HCT116 (cell line): Measurements from ENCODE around the gene GAMT. TPM values are rescaled to one million over a fixed set of nuclear protein-coding genes. Genes with fewer than 3 reads are reported as not detected.

Source experiments
- ATAC-seq: fragments of 200-7000 bp; cut with Tn5 transposase; 2 replicates; pipeline ENCODE4 v1.9.1; 2020; ENCODE audit warnings: mild to moderate bottlenecking, moderate library complexity
- BruUV-seq: library from RNA; stranded (reverse); fragments of 400-500 nt; replicated peaks from 2 replicates; lab custom pipeline; 2021; lab: Mats Ljungman, UMichigan
- CTCF ChIA-PET: fragments of 300-600 bp; sonication (Branson Sonifier 250); formaldehyde crosslinking; loops from one replicate; lab custom pipeline; 2021; ENCODE audit warnings: antibody characterized with exemption; lab: Charles Lee
- POLR2A ChIA-PET: fragments of 300-600, 350-600 bp; sonication (Branson Sonifier 250); formaldehyde crosslinking; loops from one replicate; lab custom pipeline; 2021; ENCODE audit warnings: antibody characterized with exemption; lab: Charles Lee
- RAD21 ChIA-PET, 2 experiments: fragments of 300-600 bp; sonication (Branson Sonifier 250); formaldehyde crosslinking; loops; one replicate each; lab custom pipeline; 2023; ENCODE audit warnings: low total read pairs in 2 of 2; ENCODE audit not compliant: uncharacterized antibody in 2 of 2, unreplicated experiment in 2 of 2, low non-redundant PET in 1 of 2; lab: Charles Lee
- DNase-seq: peaks from one replicate; pipeline ENCODE4 v3.0.0-alpha.2; 2010; ENCODE audit warnings: low read depth, low spot score
- H2AFZ ChIP-seq: fragments of 200-600 bp; shearing (Covaris generic), sonication (generic); 2 replicates; pipeline ENCODE4 v1.6.1; 2017; ENCODE audit warnings: low read depth, mixed run types, mixed read lengths, antibody characterized with exemption, low read length; ENCODE audit not compliant: poor library complexity, severe bottlenecking
- H3K27ac ChIP-seq: 2 replicates; pipeline ENCODE4 v1.5.1; 2012; ENCODE audit warnings: low read depth, low read length
- H3K27me3 ChIP-seq: fragments of 200-600 bp; sonication (generic); 2 replicates; pipeline ENCODE4 v1.6.1; 2016; ENCODE audit warnings: mixed run types, low read length, mixed read lengths; ENCODE audit not compliant: insufficient read depth
- H3K36me3 ChIP-seq, 2 experiments: fragments of 200-500 bp in 1 of 2; fragments of 200-600 bp in 1 of 2; sonication (Bioruptor generic) in 1 of 2; sonication (generic) in 1 of 2; 2 replicates each; pipeline versions ENCODE4 v1.5.1 to v1.6.1; 2014 to 2016; ENCODE audit warnings: low read length in 2 of 2, inconsistent platforms in 1 of 2, mixed read lengths in 1 of 2, mixed run types in 1 of 2; ENCODE audit not compliant: insufficient read depth in 2 of 2, control insufficient read depth in 1 of 2
- H3K4me1 ChIP-seq, 2 experiments: fragments of 200-600 bp in 1 of 2; sonication (generic) in 1 of 2; 2 replicates each; pipeline versions ENCODE4 v1.5.1 to v1.6.1; 2012 to 2017; ENCODE audit warnings: low read length in 2 of 2, inconsistent platforms in 1 of 2, mild to moderate bottlenecking in 1 of 2, mixed read lengths in 1 of 2, mixed run types in 1 of 2, moderate library complexity in 1 of 2; ENCODE audit not compliant: insufficient read depth in 2 of 2, control insufficient read depth in 1 of 2
- H3K4me2 ChIP-seq: fragments of 200-600 bp; sonication (generic); 2 replicates; pipeline ENCODE4 v1.6.1; 2017; ENCODE audit warnings: mixed run types, low read length, mixed read lengths
- H3K4me3 ChIP-seq, 2 experiments: fragments of 200-600 bp in 1 of 2; sonication (generic) in 1 of 2; replicated peaks in 1 of 2; 2 replicates each; pipeline ENCODE4 v1.5.1; 2011 to 2016; ENCODE audit warnings: low read length in 2 of 2, control low read depth in 1 of 2, low read depth in 1 of 2, mild to moderate bottlenecking in 1 of 2, mixed read lengths in 1 of 2, mixed run types in 1 of 2
- H3K79me2 ChIP-seq: fragments of 200-600 bp; sonication (generic); 2 replicates; pipeline ENCODE4 v1.6.1; 2017; ENCODE audit warnings: mild to moderate bottlenecking, mixed run types, low read length, moderate library complexity, mixed read lengths; ENCODE audit not compliant: insufficient read depth
- H3K9ac ChIP-seq: fragments of 200-600 bp; sonication (generic); 2 replicates; pipeline ENCODE4 v1.6.1; 2016; ENCODE audit warnings: low read length, mixed read lengths
- H3K9me2 ChIP-seq: fragments of 200-600 bp; sonication (generic), shearing (Covaris generic); 2 replicates; pipeline ENCODE4 v1.6.1; 2017; ENCODE audit warnings: mixed run types, mild to moderate bottlenecking, moderate library complexity; ENCODE audit not compliant: insufficient read depth
- H3K9me3 ChIP-seq, 2 experiments: fragments of 200-500 bp in 1 of 2; fragments of 200-600 bp in 1 of 2; sonication (Bioruptor generic) in 1 of 2; sonication (generic) in 1 of 2; 2 replicates each; pipeline ENCODE4 v1.6.1; 2014 to 2017; ENCODE audit warnings: low read length in 2 of 2, mixed read lengths in 2 of 2, inconsistent platforms in 1 of 2, low read depth in 1 of 2, mild to moderate bottlenecking in 1 of 2, mixed run types in 1 of 2, moderate library complexity in 1 of 2; ENCODE audit not compliant: control insufficient read depth in 1 of 2, insufficient read depth in 1 of 2
- H4K20me1 ChIP-seq: fragments of 200-600 bp; sonication (generic), shearing (Covaris generic); 2 replicates; pipeline ENCODE4 v1.6.1; 2017; ENCODE audit warnings: mixed run types, mild to moderate bottlenecking, moderate library complexity; ENCODE audit not compliant: insufficient read depth
- ATF3 ChIP-seq: IDR thresholded peaks from 2 replicates; pipeline ENCODE4 v1.6.1; 2012
- CBX3 ChIP-seq: IDR thresholded peaks from 2 replicates; pipeline ENCODE4 v1.6.1; 2012; ENCODE audit warnings: low read depth
- FOSL1 ChIP-seq: IDR thresholded peaks from 2 replicates; pipeline ENCODE4 v1.6.1; 2012; ENCODE audit warnings: low read depth
- JUND ChIP-seq: IDR thresholded peaks from 2 replicates; pipeline ENCODE4 v1.6.1; 2012
- SIN3A ChIP-seq: IDR thresholded peaks from 2 replicates; pipeline ENCODE4 v1.6.1; 2012; ENCODE audit warnings: low read depth
- ZBTB33 ChIP-seq: IDR thresholded peaks from 2 replicates; pipeline ENCODE4 v1.6.1; 2011; ENCODE audit warnings: mild to moderate bottlenecking, low read length, moderate library complexity; ENCODE audit not compliant: insufficient replicate concordance; ENCODE audit errors: extremely low read depth
- ZFX ChIP-seq: fragments of 450-650 bp; IDR thresholded peaks from 2 replicates; pipeline ENCODE4 v1.6.1; 2017
- ZNF274 ChIP-seq: fragments of 200-500 bp; sonication (Bioruptor generic); IDR thresholded peaks from 2 replicates; pipeline ENCODE4 v1.6.1; 2014; ENCODE audit warnings: mild to moderate bottlenecking, low read depth, low read length, inconsistent platforms
- intact Hi-C: fragments of 100-400 bp; cut with micrococcal nuclease; formaldehyde crosslinking; loops from 2 replicates; pipeline ENCODE4 v1.10.0; 2022
- total RNA-seq: library from RNA; stranded (reverse); gene quantifications from one replicate; pipeline ENCODE4 v1.2.1, GENCODE V29; 2021; ENCODE audit not compliant: unreplicated experiment

Gene GAMT
- total RNA-seq, 1 experiment from 2014 or later: 102 TPM

DNA sequence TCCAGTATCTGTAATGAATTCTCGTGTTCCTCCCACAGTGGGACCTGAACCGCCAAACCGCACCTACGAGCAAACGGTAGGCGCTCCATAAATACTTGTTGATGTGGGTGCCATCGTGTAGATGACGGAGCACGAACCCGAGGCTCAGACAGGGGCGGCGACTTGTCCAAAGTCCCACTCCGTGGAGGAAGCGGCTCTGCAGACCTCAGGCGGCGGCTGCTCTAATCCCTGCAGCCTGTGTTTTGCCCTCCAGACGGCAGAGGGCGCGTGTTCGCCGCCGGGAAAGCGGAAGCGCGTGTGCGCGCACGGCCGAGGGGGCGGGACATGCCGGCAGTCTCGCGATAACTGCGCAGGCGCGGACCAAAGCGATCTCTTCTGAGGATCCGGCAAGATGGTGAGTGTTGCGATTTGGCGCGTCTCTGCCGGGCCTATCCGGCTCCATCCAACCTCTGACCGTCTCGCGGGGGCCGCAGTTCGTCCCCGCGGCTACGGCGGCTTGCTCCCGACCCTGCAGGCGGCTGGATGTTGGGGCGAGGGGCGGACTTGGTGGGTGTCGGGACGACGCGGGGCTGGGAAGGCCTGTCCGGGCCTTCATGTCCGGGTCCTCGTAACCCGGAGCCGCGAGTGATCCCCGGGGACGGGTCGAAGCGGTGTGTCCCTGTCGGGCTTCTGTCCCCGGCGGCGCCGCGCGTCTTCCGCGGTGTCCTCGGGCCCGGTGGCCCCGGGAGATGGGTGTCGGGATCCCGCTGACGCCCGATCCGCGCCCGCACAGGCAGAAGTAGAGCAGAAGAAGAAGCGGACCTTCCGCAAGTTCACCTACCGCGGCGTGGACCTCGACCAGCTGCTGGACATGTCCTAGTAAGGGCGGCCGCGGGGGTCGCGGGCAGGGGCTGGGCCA is 36.9 kb upstream of the GAMT start, which contains the start of gene RPS15 (continued):
- TF ChIP-seq ZBTB33: peak; percentile 97
- TF ChIP-seq CBX3: peak; percentile 96
- TF ChIP-seq JUND: no peak; the same call in 1 of the 2 replicates
- peak; percentile 96 for TF ChIP-seq SIN3A

DNA sequence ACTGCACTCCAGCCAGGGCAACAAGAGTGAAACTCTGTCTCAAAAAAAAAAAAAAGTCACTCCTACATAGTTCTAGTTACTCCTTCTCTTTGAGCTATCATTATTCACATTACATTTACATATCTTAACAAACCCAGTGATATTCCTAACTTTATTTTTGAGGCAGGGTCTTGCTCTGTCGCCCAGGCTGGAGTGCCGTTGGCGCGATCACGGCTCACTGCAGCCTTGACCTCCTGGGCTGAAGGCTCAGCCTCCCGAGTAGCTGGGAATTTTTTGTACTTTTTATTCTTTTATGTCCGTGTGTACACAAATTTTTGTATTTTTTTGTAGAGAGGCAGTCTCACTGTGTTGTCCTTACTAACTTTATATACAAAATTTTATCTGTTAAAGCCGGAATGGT is 36.3 kb upstream of the GAMT start:
- CTCF ChIA-PET: interaction anchor here (1.1 kb wide), 1 partner anchor 15 kb away, joined by 4 read pairs; no protein-coding TSS in a partner anchor
- no peak for TF ChIP-seq ZNF274
- TF ChIP-seq JUND: no peak
- no peak for TF ChIP-seq FOSL1
- no peak for TF ChIP-seq ZFX
- TF ChIP-seq ATF3: no peak
- no peak for TF ChIP-seq ZBTB33
- DNase-seq (no peak), ATAC-seq (no peak)
- peaks cover 18% of the 10 kb centered on the region; the same call in 1 of the 2 replicates for H4K20me1 ChIP-seq
- no peaks in the 10 kb centered on the region for H3K27me3 ChIP-seq
- H2AFZ ChIP-seq: no peak overlapping the region
- BruUV-seq: no TSS peak
- POLR2A ChIA-PET: no interaction called here
- H3K4me2 ChIP-seq: peak overlapping the region; percentile 93
- peak overlapping the region; percentile 25 to 76 for H3K4me3 ChIP-seq
- H3K79me2 ChIP-seq: peaks cover 48% of the 10 kb centered on the region
- peak overlapping the region; percentile 82 for H3K27ac ChIP-seq
- RAD21 ChIA-PET: no interaction called here
- H3K9ac ChIP-seq: peak overlapping the region; percentile 98
- no peaks in the 10 kb centered on the region for H3K9me3 ChIP-seq
- intact Hi-C loops: no loop called here
- H3K36me3 ChIP-seq: peaks cover 24 to 53% of the 10 kb centered on the region in 2 experiments
- peaks cover 35 to 53% of the 10 kb centered on the region in 2 experiments for H3K4me1 ChIP-seq
- H3K9me2 ChIP-seq: no peaks in the 10 kb centered on the region
